CD4-positive, alpha-beta T cell treated with Interleukin-15 for 1 hour (primary cell): ENCODE results near the gene MAPK8.

Source experiments
- DNase-seq: peaks from one replicate; pipeline ENCODE4 v3.0.0-alpha.2; 2020

The MAPK8 gene

GRCh38 chr10:48423884-48424283 is 117.4 kb downstream of the MAPK8 start:
- DNase-seq, result no peak

- no peak for DNase-seq
These were observed 122.4 kb downstream of the MAPK8 start for GRCh38 chr10:48428896-48429295.

- no peak for DNase-seq
These were observed 122.8 kb downstream of the MAPK8 start for GRCh38 chr10:48429309-48429708.

GRCh38 chr10:48430402-48430993 is 124.0 kb downstream of the MAPK8 start:
- DNase-seq, result no peak

GRCh38 chr10:48431871-48432270 is 125.4 kb downstream of the MAPK8 start:
- DNase-seq, result no peak

GRCh38 chr10:48437546-48437945 is 131.1 kb downstream of the MAPK8 start:
- no peak for DNase-seq

GRCh38 chr10:48439031-48439430 is 132.6 kb downstream of the MAPK8 start:
- no peak for DNase-seq

- DNase-seq, result no peak
These were observed 133.1 kb downstream of the MAPK8 start for GRCh38 chr10:48439581-48440041.

- DNase-seq, result no peak
These were observed 134.3 kb downstream of the MAPK8 start for GRCh38 chr10:48440771-48441170.

- DNase-seq, result no peak
These were observed 135.8 kb downstream of the MAPK8 start for GRCh38 chr10:48442090-48442808.

- DNase-seq, result no peak
These were observed 136.3 kb downstream of the MAPK8 start for GRCh38 chr10:48442809-48443177.

GRCh38 chr10:48444266-48444665 is 137.8 kb downstream of the MAPK8 start:
- no peak for DNase-seq

GRCh38 chr10:48444861-48445841 is 138.7 kb downstream of the MAPK8 start:
- DNase-seq, result no peak

- no peak for DNase-seq
These were observed 139.5 kb downstream of the MAPK8 start for GRCh38 chr10:48445932-48446331.

GRCh38 chr10:48446785-48447184 is 140.3 kb downstream of the MAPK8 start:
- DNase-seq, result no peak

- DNase-seq, result no peak
These were observed 141.1 kb downstream of the MAPK8 start for GRCh38 chr10:48447356-48448215.

- no peak for DNase-seq
These were observed 142.3 kb downstream of the MAPK8 start for GRCh38 chr10:48448796-48449195.

GRCh38 chr10:48449501-48450232 is 143.2 kb downstream of the MAPK8 start:
- DNase-seq, result no peak

- DNase-seq, result no peak
These were observed 143.8 kb downstream of the MAPK8 start for GRCh38 chr10:48450233-48450740.

- no peak for DNase-seq
These were observed 144.4 kb downstream of the MAPK8 start for GRCh38 chr10:48450741-48451466.
